HG03442 (cell line): ENCODE data around the gene TMEM135.

Experiments used
- ATAC-seq: cut with Tn5 transposase; IDR thresholded peaks from one replicate; pipeline ENCODE4 v1.9.1; 2021; ENCODE audit warnings: mild to moderate bottlenecking, moderate library complexity; ENCODE audit not compliant: unreplicated experiment

TMEM135 gene

DNA sequence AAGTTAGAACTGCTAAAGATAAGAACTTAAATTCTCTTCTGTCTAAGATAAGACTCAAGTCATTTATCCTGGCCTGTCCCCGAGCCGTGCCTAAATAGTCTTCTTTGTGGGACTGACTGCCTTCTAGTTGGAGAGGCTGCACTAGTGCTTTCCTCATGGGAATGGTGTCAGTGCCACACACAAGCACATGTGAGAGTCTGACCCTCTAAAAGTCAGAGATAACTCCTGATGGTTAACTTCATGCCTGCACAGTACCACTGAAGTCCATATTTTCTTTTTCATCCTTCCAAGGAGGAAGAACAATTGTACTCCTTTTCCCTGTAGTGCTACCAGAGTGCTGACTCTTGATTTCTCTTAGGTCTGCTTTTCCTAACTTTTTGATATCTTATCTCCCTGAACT is 309.7 kb downstream of the TMEM135 start:
- no peak for ATAC-seq

DNA sequence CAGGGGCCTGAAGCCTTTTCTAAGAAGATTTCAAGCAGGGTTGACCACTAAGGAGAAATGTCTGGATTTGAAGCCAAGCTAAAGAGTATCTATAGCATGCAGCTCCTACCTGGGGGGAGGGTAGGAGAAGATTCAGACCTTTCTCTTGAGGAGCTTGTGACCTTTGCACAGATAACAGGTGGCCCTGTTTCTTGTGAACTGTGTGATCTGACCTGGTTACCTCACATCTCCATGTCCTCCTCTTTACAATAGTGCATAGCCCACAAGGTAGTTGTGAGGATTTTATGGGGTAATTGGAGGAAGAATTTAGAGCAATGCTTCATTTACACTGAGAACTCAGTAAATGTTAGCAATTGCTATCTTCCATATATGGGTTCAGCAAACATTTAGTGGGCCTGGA is 310.1 kb downstream of the TMEM135 start:
- ATAC-seq, result no peak

DNA sequence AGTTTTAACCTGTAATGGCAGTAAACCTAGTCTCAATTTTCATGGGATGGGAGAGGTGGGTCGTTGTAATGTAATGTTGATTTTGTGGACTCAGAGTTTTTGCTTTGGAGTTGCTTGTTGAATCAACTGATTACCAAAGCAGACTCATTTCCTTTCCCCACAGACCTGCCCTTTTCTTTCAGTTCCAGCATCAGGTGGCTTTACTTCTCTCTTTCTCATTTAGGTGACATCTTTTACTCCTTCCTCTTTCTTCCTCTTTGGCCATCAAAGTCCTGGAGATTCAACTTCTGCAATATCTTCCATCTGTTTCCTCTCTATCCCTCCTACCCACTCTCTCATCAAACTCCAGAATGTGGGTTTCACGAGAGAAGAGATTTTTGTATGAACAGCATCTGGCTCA is 313.9 kb downstream of the TMEM135 start:
- ATAC-seq, result no peak

DNA sequence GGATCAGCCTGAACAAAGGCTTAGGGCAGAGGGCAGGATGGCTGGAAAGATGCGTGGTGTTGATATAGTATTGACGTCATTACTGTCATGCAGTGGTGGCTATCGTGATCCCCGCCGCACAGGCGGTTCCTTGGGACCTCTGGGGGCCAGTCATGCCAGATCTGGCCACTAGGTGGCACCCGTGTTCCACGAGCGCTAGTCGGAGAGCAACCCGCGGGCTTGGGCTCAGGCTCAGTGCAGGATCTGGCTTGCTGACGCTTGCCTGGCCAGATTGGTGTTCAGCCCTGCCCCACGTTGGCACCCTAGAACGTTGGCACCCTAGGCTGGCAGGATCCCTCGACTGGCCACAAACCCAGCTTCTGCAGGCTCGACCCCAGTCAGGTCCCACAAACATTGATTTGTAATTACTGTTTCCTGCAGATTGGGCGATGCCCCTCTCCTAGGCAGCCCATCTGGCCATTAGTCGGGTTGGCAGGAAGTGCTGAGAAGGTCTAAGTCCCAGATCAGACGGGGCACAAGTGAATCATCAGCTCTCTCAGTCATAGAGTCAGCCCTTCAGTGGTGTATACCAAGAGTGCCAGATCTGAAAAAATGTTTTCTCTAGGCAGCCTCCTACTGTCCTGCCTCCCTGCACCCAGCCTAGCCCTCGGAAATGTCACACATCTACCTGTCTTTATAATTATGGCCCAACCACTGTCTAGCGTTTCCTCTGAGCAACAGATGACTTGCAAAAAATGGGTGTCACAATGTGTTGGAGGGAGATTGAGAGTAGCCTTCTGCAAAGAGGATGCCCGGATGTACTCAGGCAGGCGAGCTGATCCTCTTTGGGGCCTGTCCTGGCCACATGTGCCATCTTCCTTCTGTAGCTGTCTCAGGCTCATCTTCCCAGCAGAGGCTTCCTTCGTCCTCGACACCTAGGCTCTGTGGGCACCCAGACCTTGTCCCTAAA is 315.3 kb downstream of the TMEM135 start:
- peak; percentile 96 for ATAC-seq

DNA sequence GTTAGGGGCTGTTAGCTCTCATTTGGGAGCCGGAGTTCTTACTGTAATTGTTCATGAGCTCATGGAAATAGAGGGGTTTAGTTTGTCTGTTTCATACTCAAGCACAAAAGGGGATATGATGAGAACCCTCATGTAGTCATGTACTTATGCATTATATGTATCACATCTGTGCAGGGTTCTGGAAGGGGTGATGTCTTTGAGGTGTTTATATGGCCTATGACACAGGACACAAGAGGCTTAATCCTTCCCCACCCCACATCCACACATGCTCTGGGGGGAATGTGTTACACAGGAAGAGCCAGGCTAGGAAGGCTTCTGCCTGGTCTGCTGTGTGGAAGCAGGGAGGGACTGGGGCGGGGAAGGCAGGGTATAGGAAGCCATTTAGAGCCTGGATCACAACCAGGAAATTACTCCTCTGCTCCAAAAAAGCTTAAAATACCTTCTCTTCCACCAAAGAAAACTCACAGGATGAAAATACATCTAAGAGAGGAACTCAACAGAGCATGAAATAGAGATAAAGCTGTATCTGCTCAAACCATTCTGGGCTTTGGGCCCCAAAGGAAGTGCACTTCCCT is 316.1 kb downstream of the TMEM135 start:
- ATAC-seq, result no peak

DNA sequence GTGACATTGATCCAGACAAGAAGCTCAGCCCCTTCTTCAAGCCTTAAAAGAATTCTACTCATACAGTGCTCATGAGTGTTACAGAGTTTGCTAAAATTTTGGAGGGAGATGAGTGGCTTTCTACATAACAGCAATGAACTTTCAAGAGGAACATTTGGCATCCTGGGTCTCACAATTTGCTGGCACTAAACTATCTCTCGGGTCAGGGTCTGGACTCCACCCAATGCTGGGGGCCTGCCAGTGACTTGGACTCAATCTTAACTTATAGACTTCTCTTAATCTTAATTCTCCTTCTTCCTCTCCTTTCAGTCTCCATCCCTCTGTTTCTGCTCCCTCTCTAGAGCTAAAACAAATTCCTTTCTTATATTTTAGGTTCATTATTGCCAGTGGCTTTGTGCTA is 317.9 kb downstream of the TMEM135 start:
- no peak for ATAC-seq

DNA sequence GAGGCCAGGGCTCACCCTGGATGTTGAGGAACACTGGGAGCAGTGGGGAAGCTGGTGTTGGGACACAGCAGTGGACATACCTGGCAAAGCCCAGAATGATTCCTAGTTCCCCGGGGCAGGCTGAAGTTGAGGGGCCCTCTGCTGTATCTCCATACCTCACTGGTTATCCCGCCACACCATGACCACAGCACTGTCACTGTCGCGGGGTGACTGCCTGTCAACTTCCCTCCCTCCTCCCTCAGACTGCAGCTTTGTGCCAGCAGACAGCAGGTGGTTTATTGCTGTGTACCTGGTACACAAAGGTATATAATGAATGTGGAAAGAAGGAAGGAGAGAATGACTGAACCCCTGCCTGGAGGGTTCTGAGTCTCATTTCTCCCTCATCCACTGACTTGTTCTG is 318.7 kb downstream of the TMEM135 start:
- ATAC-seq, result no peak

DNA sequence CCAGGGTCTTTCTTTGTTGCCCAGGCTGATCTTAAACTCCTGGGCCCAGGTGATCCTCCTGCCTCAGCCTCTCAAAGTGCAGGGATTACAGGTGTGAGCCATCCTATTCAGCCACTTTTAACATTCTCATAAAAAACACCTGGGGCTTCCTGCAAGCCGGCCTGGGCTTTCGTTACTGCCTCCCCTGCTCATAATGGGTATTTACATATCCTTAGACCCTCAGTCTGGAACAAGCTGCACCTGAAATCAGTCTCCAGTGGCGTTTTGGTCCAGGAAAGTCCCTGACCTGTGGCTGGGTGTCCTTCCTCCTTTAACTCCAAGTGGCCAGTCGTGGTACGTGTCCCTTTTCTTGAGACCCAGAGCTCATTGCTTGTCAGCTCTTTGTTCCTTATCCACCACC is 320.7 kb downstream of the TMEM135 start:
- ATAC-seq, result no peak

DNA sequence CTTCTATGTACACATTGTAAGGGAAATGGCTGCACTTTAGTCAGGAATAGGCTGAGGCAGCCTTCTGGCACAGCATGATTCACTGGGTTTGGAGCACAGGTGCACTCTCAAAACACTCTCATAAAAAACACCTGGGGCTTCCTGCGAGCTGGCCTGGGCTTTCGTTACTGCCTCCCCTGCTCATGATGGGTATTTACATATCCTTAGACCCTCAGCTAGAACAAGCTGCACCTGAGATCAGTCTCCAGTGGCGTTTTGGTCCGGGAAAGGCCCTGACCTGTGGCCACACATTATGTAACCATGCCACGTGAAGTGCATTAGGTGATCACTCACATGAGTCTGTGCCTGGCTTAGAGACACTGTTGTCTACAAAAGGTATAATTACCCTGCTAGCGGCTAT is 321.7 kb downstream of the TMEM135 start:
- ATAC-seq, result no peak

DNA sequence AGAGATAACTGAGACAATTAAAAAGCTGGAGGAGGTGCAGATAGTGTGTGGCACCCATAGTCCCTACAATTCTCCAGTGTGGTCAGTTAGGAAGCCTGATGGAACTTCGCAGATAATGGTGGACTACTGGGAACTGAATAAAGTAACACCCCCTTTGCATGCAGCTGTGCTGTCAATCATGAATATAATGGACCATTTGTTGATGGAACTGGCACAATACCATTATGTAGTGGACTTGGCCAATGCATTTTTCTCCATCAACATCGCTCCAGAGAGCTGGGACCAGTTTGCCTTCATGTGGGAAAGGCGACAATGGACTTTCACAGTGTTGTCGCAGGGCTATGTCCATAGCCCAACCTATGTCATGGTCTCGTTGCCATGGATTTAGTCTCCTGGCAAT is 324.2 kb downstream of the TMEM135 start:
- ATAC-seq, result no peak

DNA sequence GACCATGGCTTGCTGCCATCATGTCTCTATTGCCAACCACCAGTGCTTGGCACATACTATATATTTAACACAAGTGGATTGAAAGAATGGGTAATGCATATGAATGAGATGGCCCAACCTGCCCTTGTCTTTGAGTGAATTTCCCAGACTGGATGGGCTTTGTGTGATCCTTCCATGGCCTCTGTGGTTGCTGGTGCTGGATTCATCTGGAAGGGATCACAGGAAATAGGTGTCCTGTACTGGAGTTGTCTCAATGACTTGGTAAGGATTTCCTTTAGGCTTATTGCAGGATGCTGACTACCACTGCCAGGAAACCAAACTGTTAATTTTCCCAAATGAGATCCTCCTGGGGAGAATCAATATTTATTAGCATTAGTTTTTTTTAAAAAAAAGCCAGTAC is 328.6 kb downstream of the TMEM135 start:
- no peak for ATAC-seq

DNA sequence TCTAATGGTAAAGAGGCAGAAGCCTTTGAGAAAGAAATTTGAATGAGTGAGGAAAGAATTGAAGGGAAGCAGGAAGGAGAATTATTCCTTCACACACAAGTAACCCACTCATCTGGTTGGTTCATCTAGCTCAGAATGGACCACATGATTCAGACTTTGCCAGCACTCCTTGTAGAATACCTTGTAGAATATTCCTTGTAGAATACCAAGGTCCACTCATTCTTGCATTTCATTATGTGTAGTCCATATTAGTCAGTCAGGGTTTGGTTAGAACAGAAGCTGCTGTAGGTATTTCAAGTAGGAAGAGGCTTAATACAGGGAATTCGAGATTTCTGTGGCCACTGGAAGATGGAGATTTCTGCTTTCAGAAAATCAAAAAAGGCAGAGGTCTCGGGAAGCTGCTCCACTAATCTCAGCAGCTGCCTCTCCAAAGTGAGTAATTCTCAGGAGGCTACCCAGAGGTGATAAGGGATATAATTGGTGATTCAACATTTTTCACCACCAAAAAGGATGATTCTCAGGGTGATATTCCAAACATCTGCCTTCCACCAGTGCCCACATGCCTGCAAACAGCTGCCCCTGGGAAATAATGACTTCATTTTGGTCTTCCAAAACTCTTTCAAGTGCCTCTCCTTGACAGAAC is 329.1 kb downstream of the TMEM135 start:
- ATAC-seq, result no peak

DNA sequence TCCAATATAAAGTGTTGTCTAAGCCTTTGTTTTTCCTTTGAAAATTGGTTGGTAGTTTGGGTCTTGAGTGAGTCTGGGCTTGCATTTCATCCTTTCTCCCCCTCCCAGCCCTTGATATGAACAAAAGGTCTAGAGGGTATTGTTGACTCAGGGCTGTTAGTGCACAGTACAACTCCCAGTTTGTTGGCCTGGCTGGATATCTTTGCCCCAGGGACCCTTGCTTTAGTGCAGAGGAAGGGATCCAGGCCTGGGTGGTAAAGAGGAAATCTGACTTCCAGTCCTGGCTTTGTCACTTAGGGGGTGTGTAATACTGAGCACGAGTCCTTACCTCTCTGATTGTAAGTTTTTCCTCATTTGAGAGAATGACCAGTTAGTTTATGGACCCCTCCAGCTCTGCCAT is 330.4 kb downstream of the TMEM135 start:
- no peak for ATAC-seq

DNA sequence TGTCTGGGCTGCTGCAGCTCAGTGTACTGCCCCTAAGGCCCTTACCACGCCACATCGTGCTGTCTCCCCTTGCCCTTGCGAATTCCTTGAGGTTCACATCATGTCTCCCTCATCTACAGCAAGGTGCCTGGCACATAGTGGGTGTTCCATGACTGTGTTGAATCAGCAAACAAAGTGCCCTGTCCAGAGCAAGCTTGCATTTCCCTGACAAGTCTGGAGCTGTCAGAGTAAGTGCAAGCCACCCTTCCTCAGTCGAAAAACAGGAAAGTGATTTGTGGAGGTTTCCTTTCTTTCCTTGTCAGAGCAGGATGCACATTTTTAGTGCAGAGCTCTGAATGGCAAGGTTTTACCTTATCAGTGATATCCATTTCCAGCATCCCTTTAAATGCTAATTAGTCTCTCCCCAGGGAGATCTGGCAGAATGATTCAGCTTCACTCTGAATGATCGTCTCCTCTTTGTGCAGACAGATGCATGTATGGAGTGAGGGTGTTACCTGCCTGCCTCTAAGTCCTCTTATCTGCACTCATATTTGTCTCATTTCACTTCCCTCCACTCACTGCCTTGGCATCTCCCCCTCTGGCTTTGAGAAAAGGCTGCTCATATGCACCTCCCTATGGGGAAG is 331.2 kb downstream of the TMEM135 start:
- ATAC-seq, result no peak

DNA sequence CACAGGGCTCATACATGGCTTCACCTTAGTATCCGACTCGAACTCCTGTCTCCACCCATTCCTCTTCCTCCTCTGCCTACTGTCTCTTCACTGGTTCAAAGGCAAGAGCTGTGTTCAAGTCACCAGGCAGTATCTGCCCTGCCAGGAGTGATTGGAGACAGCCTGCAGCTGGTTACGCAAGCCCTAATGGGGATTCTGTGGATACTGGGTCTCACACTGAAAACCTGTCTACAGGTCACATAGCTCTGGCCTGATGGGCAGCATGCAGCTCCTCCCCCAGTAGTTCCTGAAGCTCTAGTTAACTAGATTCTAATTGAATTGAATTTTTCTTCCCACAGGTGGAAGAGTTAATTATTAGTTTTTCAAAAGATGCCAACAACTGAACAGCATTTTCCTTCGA is 332.2 kb downstream of the TMEM135 start:
- ATAC-seq, result no peak

DNA sequence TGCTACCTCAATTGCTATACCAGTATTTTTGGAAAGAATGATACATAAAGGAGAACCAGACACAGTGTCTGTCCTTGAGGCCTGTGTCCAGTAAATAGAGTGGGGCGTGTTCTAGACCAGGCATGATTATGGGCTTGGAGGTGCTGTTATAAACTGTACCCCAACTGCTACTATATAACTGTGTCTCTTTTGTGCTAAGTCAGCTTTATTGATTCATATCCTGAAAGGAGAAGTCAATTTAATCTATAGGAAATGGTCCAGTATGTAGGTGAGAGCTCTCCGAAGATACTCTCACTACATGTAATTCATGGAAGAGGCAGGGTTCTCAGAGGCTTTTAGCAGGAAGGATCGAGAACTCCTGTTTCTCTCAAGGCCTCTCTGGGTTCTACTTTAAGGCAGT is 334.3 kb downstream of the TMEM135 start:
- no peak for ATAC-seq
